Smooth muscle cell (in vitro differentiated cells): ENCODE data around the gene NAALADL1. TPM values are rescaled to one million over a fixed set of nuclear protein-coding genes. Genes with fewer than 3 reads are reported as not detected.

ENCODE experiments used
- DNase-seq: peaks from one replicate; lab custom pipeline; 2025; ENCODE audit not compliant: unreplicated experiment; lab: John Stamatoyannopoulos, UW
- H2AFZ ChIP-seq: fragments of 200-600 bp; sonication (generic); 2 replicates; pipeline ENCODE4 v1.6.0; 2016; ENCODE audit warnings: antibody characterized with exemption, low read depth, mild to moderate bottlenecking
- H3F3A ChIP-seq: fragments of 200-600 bp; sonication (generic); 2 replicates; pipeline ENCODE4 v1.6.0; 2017; ENCODE audit warnings: antibody characterized with exemption, low read depth
- H3K27ac ChIP-seq: fragments of 200-600 bp; sonication (generic); 2 replicates; pipeline ENCODE4 v1.5.1; 2016; ENCODE audit warnings: low read depth, mild to moderate bottlenecking
- H3K27me3 ChIP-seq: fragments of 200-600 bp; sonication (generic); 2 replicates; pipeline ENCODE4 v1.6.1; 2016; ENCODE audit warnings: low read depth, mild to moderate bottlenecking
- H3K36me3 ChIP-seq: fragments of 200-600 bp; sonication (generic); 2 replicates; pipeline ENCODE4 v1.5.1; 2016; ENCODE audit warnings: low read depth
- H3K4me1 ChIP-seq: fragments of 200-600 bp; sonication (generic); 2 replicates; pipeline ENCODE4 v1.5.1; 2016; ENCODE audit warnings: low read depth
- H3K4me2 ChIP-seq: fragments of 200-600 bp; sonication (generic); 2 replicates; pipeline ENCODE4 v1.6.0; 2016; ENCODE audit warnings: mild to moderate bottlenecking
- H3K4me3 ChIP-seq: fragments of 200-600 bp; sonication (generic); 2 replicates; pipeline ENCODE4 v1.5.1; 2016; ENCODE audit warnings: mild to moderate bottlenecking
- H3K79me2 ChIP-seq: fragments of 200-600 bp; sonication (generic); 2 replicates; pipeline ENCODE4 v1.6.0; 2016; ENCODE audit warnings: low read depth, mild to moderate bottlenecking
- H3K9ac ChIP-seq: fragments of 200-600 bp; sonication (generic); 2 replicates; pipeline ENCODE4 v1.6.0; 2016; ENCODE audit warnings: low read depth
- H3K9me3 ChIP-seq: fragments of 200-600 bp; sonication (generic); replicated peaks from 2 replicates; pipeline ENCODE4 v1.5.1; 2016; ENCODE audit warnings: low read depth
- H4K20me1 ChIP-seq: fragments of 200-600 bp; sonication (generic); 2 replicates; pipeline ENCODE4 v1.6.0; 2016; ENCODE audit warnings: low read depth
- WGBS: methylation state at CpG from one replicate; pipeline ENCODE4 v1.1.7; 2016; ENCODE audit warnings: low lambda C conversion rate; 5-methylcytosine and 5-hydroxymethylcytosine counted together
- polyA plus RNA-seq: library from polyadenylated mRNA; unstranded; fragments of >200 nt; fragmentation: Nextera tagmentation; extraction: Ambion mirVana; gene quantifications from 2 replicates; pipeline ENCODE4 v1.2.1, GENCODE V29; 2016
- total RNA-seq: library from RNA; depleted of rRNA; stranded (reverse); fragments of >200 nt; gene quantifications from 2 replicates; pipeline ENCODE4 v1.2.3, GENCODE V29; 2014
- TF ChIP-seq, protein P1 (sequence below): fragments of 200-600 bp; sonication (generic); IDR thresholded peaks from 2 replicates; pipeline ENCODE4 v1.5.1; 2017; ENCODE audit warnings: borderline replicate concordance, mild to moderate bottlenecking, antibody characterized with exemption; ENCODE audit not compliant: insufficient read depth, poor library complexity, severe bottlenecking

The NAALADL1 gene
- total RNA-seq = 1.0 and 1.8 TPM in 2 replicates
- 2.0 and 7.0 TPM in 2 replicates for polyA plus RNA-seq

DNA sequence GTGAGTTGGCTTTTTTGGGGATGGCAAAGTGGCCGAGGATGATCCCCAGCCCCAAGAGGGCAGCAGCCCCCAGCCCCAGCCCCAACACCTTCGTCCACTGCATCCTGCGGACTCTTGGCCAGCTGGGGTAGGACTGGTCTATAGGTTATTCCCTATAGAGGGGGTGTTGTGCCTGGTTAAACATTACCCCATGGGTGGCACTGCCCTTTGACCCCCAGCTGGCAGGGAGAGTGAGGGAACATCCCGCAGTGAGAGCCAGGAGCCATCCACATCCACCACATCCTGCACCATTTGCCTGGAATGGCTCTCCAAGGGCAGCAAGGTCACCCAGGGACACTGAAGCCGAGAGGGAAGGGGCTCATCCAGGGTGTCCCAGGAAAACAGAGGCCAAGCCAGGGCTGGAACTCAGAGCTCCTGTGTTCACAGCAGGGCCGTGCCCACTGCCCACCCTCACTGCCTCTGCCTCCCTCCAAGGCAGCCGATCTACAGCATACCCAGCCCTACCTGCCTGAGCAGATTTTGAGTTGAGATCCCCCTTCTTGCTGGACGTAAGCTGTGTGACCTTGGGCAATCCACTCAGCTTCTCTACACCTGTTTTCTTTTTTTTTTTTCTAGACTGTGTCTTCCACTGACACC, at the start of gene NAALADL1:
TSS of gene NAALADL1 (minus strand) at position 135 of the 636 bp plus-strand sequence. CDS start at position 103, 32 bp downstream.
- no peak within 1 kb of the TSS for H3K4me2 ChIP-seq
- WGBS = 89% methylated on average over 8 of the region's 8 CpGs

GRCh38 chr11:65107751-65108468, 49.6 kb upstream of the NAALADL1 start:
- Histone ChIP-seq H3F3A (no peaks in the 10 kb centered on the region), H3K27ac (no peak overlapping the region), H4K20me1 (peaks cover 15% of the 10 kb centered on the region), H3K36me3 (no peaks in the 10 kb centered on the region), H3K9me3 (no peaks in the 10 kb centered on the region), H3K27me3 (no peaks in the 10 kb centered on the region), H3K4me3 (no peak overlapping the region), H3K79me2 (peaks cover 11% of the 10 kb centered on the region), H3K4me1 (peaks cover 11% of the 10 kb centered on the region), H3K9ac (no peak overlapping the region), H3K4me2 (no peak overlapping the region), H2AFZ (no peak overlapping the region)
- TF ChIP-seq, protein P1, sequence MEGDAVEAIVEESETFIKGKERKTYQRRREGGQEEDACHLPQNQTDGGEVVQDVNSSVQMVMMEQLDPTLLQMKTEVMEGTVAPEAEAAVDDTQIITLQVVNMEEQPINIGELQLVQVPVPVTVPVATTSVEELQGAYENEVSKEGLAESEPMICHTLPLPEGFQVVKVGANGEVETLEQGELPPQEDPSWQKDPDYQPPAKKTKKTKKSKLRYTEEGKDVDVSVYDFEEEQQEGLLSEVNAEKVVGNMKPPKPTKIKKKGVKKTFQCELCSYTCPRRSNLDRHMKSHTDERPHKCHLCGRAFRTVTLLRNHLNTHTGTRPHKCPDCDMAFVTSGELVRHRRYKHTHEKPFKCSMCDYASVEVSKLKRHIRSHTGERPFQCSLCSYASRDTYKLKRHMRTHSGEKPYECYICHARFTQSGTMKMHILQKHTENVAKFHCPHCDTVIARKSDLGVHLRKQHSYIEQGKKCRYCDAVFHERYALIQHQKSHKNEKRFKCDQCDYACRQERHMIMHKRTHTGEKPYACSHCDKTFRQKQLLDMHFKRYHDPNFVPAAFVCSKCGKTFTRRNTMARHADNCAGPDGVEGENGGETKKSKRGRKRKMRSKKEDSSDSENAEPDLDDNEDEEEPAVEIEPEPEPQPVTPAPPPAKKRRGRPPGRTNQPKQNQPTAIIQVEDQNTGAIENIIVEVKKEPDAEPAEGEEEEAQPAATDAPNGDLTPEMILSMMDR = no peak
- 98% methylated on average over 42 of the region's 52 CpGs for WGBS
- no peak for DNase-seq

More for the DNA sequence above, at the start of gene NAALADL1:
- H3K4me3 ChIP-seq = no peak within 1 kb of the TSS
- no peak within 1 kb of the TSS for H2AFZ ChIP-seq
- no peaks in the 10 kb centered on the region for H3K36me3 ChIP-seq
- DNase-seq = no peak
- TF ChIP-seq, protein P1 = no peak
- no peaks in the 10 kb centered on the region for H3K9me3 ChIP-seq
- no peaks in the 10 kb centered on the region for H3F3A ChIP-seq
- H3K27ac ChIP-seq = no peak within 1 kb of the TSS
- no peak within 1 kb of the TSS for H3K9ac ChIP-seq
- no peaks in the 10 kb centered on the region for H3K79me2 ChIP-seq
- no peaks in the 10 kb centered on the region for H4K20me1 ChIP-seq
- H3K27me3 ChIP-seq = no peaks in the 10 kb centered on the region
- H3K4me1 ChIP-seq = no peaks in the 10 kb centered on the region

DNA sequence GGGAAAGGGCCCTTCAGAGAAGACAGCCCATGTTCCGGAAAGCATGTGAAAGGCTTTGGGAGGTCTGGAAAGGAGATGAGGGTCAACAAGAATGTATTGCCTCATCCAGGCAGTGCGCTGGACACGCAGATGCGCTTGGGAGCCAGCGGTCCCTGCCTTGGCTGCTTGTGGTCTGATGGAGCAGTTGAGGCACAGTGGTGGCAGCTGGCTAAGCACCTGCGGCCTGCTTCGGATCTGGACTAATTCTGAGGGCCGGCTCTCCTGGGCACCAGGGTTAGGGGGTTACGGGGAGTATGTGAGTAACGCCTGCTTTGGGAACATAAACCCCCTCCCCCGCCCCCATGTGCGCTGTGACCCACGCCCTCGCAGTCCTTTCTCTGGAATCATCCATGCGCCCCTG, 48.7 kb upstream of the NAALADL1 start:
- Histone ChIP-seq H3K4me3 (no peak overlapping the region), H3K4me1 (peaks cover 4% of the 10 kb centered on the region), H2AFZ (no peak overlapping the region), H3K27ac (no peak overlapping the region), H4K20me1 (peaks cover 15% of the 10 kb centered on the region), H3K9ac (no peak overlapping the region), H3K4me2 (no peak overlapping the region), H3K79me2 (peaks cover 11% of the 10 kb centered on the region), H3K36me3 (no peaks in the 10 kb centered on the region), H3K9me3 (no peaks in the 10 kb centered on the region), H3K27me3 (no peaks in the 10 kb centered on the region), H3F3A (no peaks in the 10 kb centered on the region)
- TF ChIP-seq, protein P1 = no peak
- 97% methylated on average over 15 of the region's 15 CpGs for WGBS
- no peak for DNase-seq

GRCh38 chr11:65104628-65105027, 46.3 kb upstream of the NAALADL1 start:
- no peak overlapping the region for H3K4me2 ChIP-seq
- H3K9ac ChIP-seq = no peak overlapping the region
- TF ChIP-seq, protein P1 = no peak
- H3K9me3 ChIP-seq = no peaks in the 10 kb centered on the region
- peaks cover 10% of the 10 kb centered on the region for H4K20me1 ChIP-seq
- H3K4me3 ChIP-seq = no peak overlapping the region
- H3K27me3 ChIP-seq = no peaks in the 10 kb centered on the region
- no peaks in the 10 kb centered on the region for H3K36me3 ChIP-seq
- no peaks in the 10 kb centered on the region for H3K4me1 ChIP-seq
- no peaks in the 10 kb centered on the region for H3F3A ChIP-seq
- WGBS = 90% methylated on average over 4 of the region's 4 CpGs
- H3K27ac ChIP-seq = no peak overlapping the region
- DNase-seq = no peak
- no peak overlapping the region for H2AFZ ChIP-seq
- H3K79me2 ChIP-seq = peaks cover 18% of the 10 kb centered on the region
